H9 (cell line): ENCODE measurements around the gene PPARG. TPM values are rescaled to one million over a fixed set of nuclear protein-coding genes. Genes with fewer than 3 reads are reported as not detected.

ENCODE experiments used
- DNase-seq: peaks from one replicate; pipeline ENCODE4 v3.0.0-alpha.2; 2017
- H2AFZ ChIP-seq: one replicate; pipeline ENCODE4 v1.6.1; 2013; ENCODE audit warnings: mild to moderate bottlenecking, low read length, control low read depth, moderate library complexity
- H2AK5ac ChIP-seq: 2 replicates; pipeline ENCODE4 v1.6.1; 2013; ENCODE audit warnings: low read length, control low read depth, mixed read lengths; ENCODE audit not compliant: insufficient read length
- H2BK120ac ChIP-seq: one replicate; pipeline ENCODE4 v1.6.1; 2013; ENCODE audit warnings: low read depth, mild to moderate bottlenecking, low read length, control low read depth, inconsistent platforms; ENCODE audit not compliant: poor library complexity, severe bottlenecking
- H2BK12ac ChIP-seq: 2 replicates; pipeline ENCODE4 v1.6.1; 2013; ENCODE audit warnings: low read length, control low read depth, mixed read lengths, low read depth; ENCODE audit not compliant: insufficient read length
- H2BK15ac ChIP-seq: 2 replicates; pipeline ENCODE4 v1.6.1; 2013; ENCODE audit warnings: low read depth, low read length, control low read depth
- H2BK20ac ChIP-seq: one replicate; pipeline ENCODE4 v1.6.1; 2013; ENCODE audit warnings: low read depth, mild to moderate bottlenecking, low read length, control low read depth, inconsistent platforms; ENCODE audit not compliant: poor library complexity, severe bottlenecking
- H2BK5ac ChIP-seq: 2 replicates; pipeline ENCODE4 v1.6.1; 2013; ENCODE audit warnings: low read length, control low read depth, mixed read lengths; ENCODE audit not compliant: insufficient read length
- H3K14ac ChIP-seq: 2 replicates; pipeline ENCODE4 v1.6.1; 2013; ENCODE audit warnings: low read length, control low read depth; ENCODE audit not compliant: insufficient read depth
- H3K18ac ChIP-seq: 2 replicates; pipeline ENCODE4 v1.6.1; 2013; ENCODE audit warnings: low read depth, mild to moderate bottlenecking, mixed read lengths, low read length, control low read depth; ENCODE audit not compliant: insufficient read length
- H3K23ac ChIP-seq: 2 replicates; pipeline ENCODE4 v1.6.1; 2013; ENCODE audit warnings: low read length, control low read depth, mixed read lengths, low read depth; ENCODE audit not compliant: insufficient read length
- H3K23me2 ChIP-seq: 2 replicates; pipeline ENCODE4 v1.6.1; 2013; ENCODE audit warnings: low read depth, mild to moderate bottlenecking, mixed read lengths, low read length, control low read depth; ENCODE audit not compliant: insufficient read length, poor library complexity, severe bottlenecking
- H3K27ac ChIP-seq: 2 replicates; pipeline ENCODE4 v1.5.1; 2013; ENCODE audit warnings: low read length, control low read depth, mixed read lengths, low read depth; ENCODE audit not compliant: insufficient read length
- H3K27me3 ChIP-seq: 2 replicates; pipeline ENCODE4 v1.6.1; 2013; ENCODE audit warnings: low read length, control low read depth, inconsistent platforms; ENCODE audit not compliant: insufficient read depth
- H3K4ac ChIP-seq: 2 replicates; pipeline ENCODE4 v1.6.1; 2013; ENCODE audit warnings: low read depth, mild to moderate bottlenecking, control low read depth, inconsistent platforms, low read length, moderate library complexity
- H3K4me1 ChIP-seq: 2 replicates; pipeline ENCODE4 v1.6.1; 2013; ENCODE audit warnings: low read length, control low read depth, inconsistent platforms; ENCODE audit not compliant: insufficient read depth
- H3K4me2 ChIP-seq: 2 replicates; pipeline ENCODE4 v1.6.1; 2013; ENCODE audit warnings: low read length, control low read depth, mixed read lengths; ENCODE audit not compliant: insufficient read length, insufficient read depth
- H3K56ac ChIP-seq: 2 replicates; pipeline ENCODE4 v1.6.1; 2013; ENCODE audit warnings: low read depth, mild to moderate bottlenecking, mixed read lengths, low read length, control low read depth; ENCODE audit not compliant: insufficient read length
- H3K79me1 ChIP-seq: 2 replicates; pipeline ENCODE4 v1.6.1; 2013; ENCODE audit warnings: low read depth, mild to moderate bottlenecking, moderate library complexity, low read length, control low read depth, inconsistent platforms; ENCODE audit not compliant: insufficient read depth, poor library complexity, severe bottlenecking
- H3K79me2 ChIP-seq: 2 replicates; pipeline ENCODE4 v1.6.1; 2013; ENCODE audit warnings: low read length, control low read depth, inconsistent platforms; ENCODE audit not compliant: insufficient read depth
- H3K9ac ChIP-seq: 2 replicates; pipeline ENCODE4 v1.6.1; 2013; ENCODE audit warnings: low read length, control low read depth, mixed read lengths; ENCODE audit not compliant: insufficient read length; ENCODE audit errors: extremely low read depth
- H3K9me3 ChIP-seq: one replicate; pipeline ENCODE4 v1.6.1; 2013; ENCODE audit warnings: low read depth, low read length, inconsistent platforms; ENCODE audit not compliant: control insufficient read depth
- H3T11ph ChIP-seq: one replicate; pipeline ENCODE4 v1.6.1; 2013; ENCODE audit warnings: mild to moderate bottlenecking, low read length, control low read depth, inconsistent platforms
- H4K20me1 ChIP-seq: one replicate; pipeline ENCODE4 v1.6.1; 2013; ENCODE audit not compliant: control insufficient read depth, insufficient read length, insufficient read depth
- H4K5ac ChIP-seq: 2 replicates; pipeline ENCODE4 v1.6.1; 2013; ENCODE audit warnings: low read depth, mild to moderate bottlenecking, mixed read lengths, low read length, control low read depth; ENCODE audit not compliant: insufficient read length
- H4K8ac ChIP-seq: replicated peaks from 2 replicates; pipeline ENCODE4 v1.6.1; 2013; ENCODE audit warnings: low read length, control low read depth, mixed read lengths, low read depth; ENCODE audit not compliant: insufficient read length
- H4K91ac ChIP-seq: 2 replicates; pipeline ENCODE4 v1.6.1; 2013; ENCODE audit warnings: low read depth, mild to moderate bottlenecking, moderate library complexity, mixed read lengths, low read length, control low read depth; ENCODE audit not compliant: insufficient read length
- H3K27ac Mint-ChIP-seq, 3 experiments: 2 replicates in 2 of 3; 3 replicates in 1 of 3; pipeline ENCODE4 v1.8.0; 2020 to 2021; ENCODE audit warnings: mixed read lengths in 3 of 3, mild to moderate bottlenecking in 1 of 3, moderate library complexity in 1 of 3
- H3K27me3 Mint-ChIP-seq: 2 replicates; pipeline ENCODE4 v1.8.0; 2021; ENCODE audit warnings: low read depth, mild to moderate bottlenecking, moderate library complexity, mixed read lengths
- H3K36me3 Mint-ChIP-seq, 3 experiments: 2 replicates in 2 of 3; 3 replicates in 1 of 3; pipeline ENCODE4 v1.8.0; 2020 to 2021; ENCODE audit warnings: low read depth in 3 of 3, mixed read lengths in 3 of 3; ENCODE audit not compliant: insufficient read depth in 1 of 3
- H3K4me1 Mint-ChIP-seq, 2 experiments: 2 replicates each; pipeline ENCODE4 v1.8.0; 2020; ENCODE audit warnings: mixed read lengths in 2 of 2
- H3K4me3 Mint-ChIP-seq, 2 experiments: 2 replicates in 1 of 2; 3 replicates in 1 of 2; pipeline ENCODE4 v1.8.0; 2020 to 2021; ENCODE audit warnings: mild to moderate bottlenecking in 2 of 2, mixed read lengths in 2 of 2, moderate library complexity in 1 of 2
- H3K9me3 Mint-ChIP-seq, 2 experiments: 2 replicates in 1 of 2; 3 replicates in 1 of 2; pipeline ENCODE4 v1.8.0; 2020; ENCODE audit warnings: mild to moderate bottlenecking in 2 of 2, mixed read lengths in 2 of 2, moderate library complexity in 1 of 2
- CTCF ChIP-seq: fragments of 200-600 bp; sonication (generic); conservative IDR thresholded peaks from 3 replicates; pipeline ENCODE4 v1.8.0; 2021; ENCODE audit warnings: antibody characterized with exemption, mild to moderate bottlenecking
- WGBS: extraction: QIAGEN DNeasy Blood & Tissue Kit; methylation state at CpG from one replicate; pipeline ENCODE4 v1.1.7; 2013; ENCODE audit warnings: missing lambda C conversion rate, low lambda C conversion rate, mixed read lengths; ENCODE audit not compliant: insufficient read length; ENCODE audit errors: extremely low coverage; 5-methylcytosine and 5-hydroxymethylcytosine counted together
- total RNA-seq: library from RNA; stranded (reverse); gene quantifications from 2 replicates; pipeline ENCODE4 v1.2.1, GENCODE V29; 2021

The PPARG gene
- total RNA-seq, 1 experiment from 2014 or later, result 0.42 TPM

GRCh38 chr3:12465151-12465835 lies 176.4 kb downstream of the PPARG start:
- no peak overlapping the region for H2BK5ac ChIP-seq
- no peak overlapping the region for H2BK120ac ChIP-seq
- DNase-seq, result no peak
- WGBS, result no CpG with 5 or more reads among the region's 18 CpGs
- no peak overlapping the region for H3K4me2 ChIP-seq
- H3K27me3 Mint-ChIP-seq, result no peaks in the 10 kb centered on the region; the same call in 1 of the 2 replicates
- no peaks in the 10 kb centered on the region for H3K9me3 ChIP-seq
- H3T11ph ChIP-seq, result no peak overlapping the region
- H3K27ac Mint-ChIP-seq, result no peak overlapping the region
- H3K4me1 ChIP-seq, result no peaks in the 10 kb centered on the region
- no peak overlapping the region for H4K5ac ChIP-seq
- peaks cover 0 to 2% of the 10 kb centered on the region in 2 experiments; a peak in 1 of 5 replicates for H3K9me3 Mint-ChIP-seq
- no peak overlapping the region for H3K23ac ChIP-seq
- no peak overlapping the region for H3K18ac ChIP-seq
- H2AFZ ChIP-seq, result no peak overlapping the region
- no peaks in the 10 kb centered on the region for H4K20me1 ChIP-seq
- H4K8ac ChIP-seq, result no peak overlapping the region
- TF ChIP-seq CTCF, result no peak
- H2BK20ac ChIP-seq, result no peak overlapping the region
- H2BK15ac ChIP-seq, result no peak overlapping the region
- no peak overlapping the region for H3K4me3 Mint-ChIP-seq
- no peak overlapping the region for H2AK5ac ChIP-seq
- no peaks in the 10 kb centered on the region for H3K36me3 Mint-ChIP-seq
- H3K14ac ChIP-seq, result no peak overlapping the region
- no peak overlapping the region for H3K56ac ChIP-seq
- H3K9ac ChIP-seq, result no peak overlapping the region
- no peaks in the 10 kb centered on the region for H3K27me3 ChIP-seq
- H3K27ac ChIP-seq, result no peak overlapping the region
- H3K4me1 Mint-ChIP-seq, result peaks cover 0 to 8% of the 10 kb centered on the region in 2 experiments; a peak in 3 of 4 replicates
- H3K79me2 ChIP-seq, result no peaks in the 10 kb centered on the region
- no peak overlapping the region for H3K4ac ChIP-seq
- H4K91ac ChIP-seq, result no peak overlapping the region
- H2BK12ac ChIP-seq, result no peak overlapping the region
- H3K23me2 ChIP-seq, result no peaks in the 10 kb centered on the region
- H3K79me1 ChIP-seq, result no peaks in the 10 kb centered on the region
